Activated CD4-positive, alpha-beta T cell treated with anti-CD3 and anti-CD28 coated beads for 4 hours (primary cell): Measurements from ENCODE around the gene MACROD1.

Experiments used
- DNase-seq, 2 donors: peaks; one replicate each; pipeline ENCODE4 v3.0.0-alpha.2; 2020

Gene MACROD1

GRCh38 chr11:64152841-64153691 is 12.8 kb downstream of the MACROD1 start:
- peak; percentile 63 to 72 for DNase-seq

DNA sequence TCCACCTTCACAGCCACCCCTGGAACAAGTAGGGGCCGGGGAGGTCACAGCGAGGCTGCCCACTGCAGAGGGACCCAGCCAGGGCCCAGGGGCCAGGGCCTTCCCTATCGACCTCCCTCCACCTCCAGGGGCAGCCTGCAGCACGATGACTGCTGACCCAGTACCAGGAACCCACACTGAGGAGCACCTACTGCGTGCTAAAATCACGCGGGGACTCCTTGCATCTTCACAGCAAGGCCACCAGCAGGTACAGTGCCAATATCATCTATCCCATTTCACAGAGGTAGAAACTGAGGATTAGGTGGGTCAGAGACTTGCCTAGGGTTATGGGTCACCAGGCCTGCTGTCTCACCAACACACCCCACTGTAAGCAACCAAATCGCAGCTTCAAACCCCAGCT is 14.6 kb downstream of the MACROD1 start:
- no peak for DNase-seq

GRCh38 chr11:64150481-64151239 is 15.3 kb downstream of the MACROD1 start:
- DNase-seq = no peak

DNA sequence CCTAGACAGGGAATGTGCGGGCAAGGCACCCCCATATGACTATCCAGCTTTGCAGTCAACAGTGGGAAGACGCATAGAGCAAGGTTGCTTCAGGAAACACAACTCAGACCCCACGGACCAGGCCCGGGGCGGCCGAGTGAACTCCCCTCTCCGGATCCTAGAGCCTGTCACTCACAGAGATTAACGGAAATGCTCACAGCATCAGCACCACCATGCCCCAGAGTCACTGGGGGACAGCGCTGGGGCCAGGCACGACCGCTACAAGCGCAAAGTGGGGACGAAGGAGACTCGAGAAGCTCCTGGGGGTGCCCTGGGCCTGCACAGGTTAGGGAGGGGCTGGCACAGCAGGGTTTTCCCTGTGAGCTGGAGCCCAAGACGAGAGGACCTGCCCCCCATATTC is 15.9 kb downstream of the MACROD1 start:
- DNase-seq = no peak

DNA sequence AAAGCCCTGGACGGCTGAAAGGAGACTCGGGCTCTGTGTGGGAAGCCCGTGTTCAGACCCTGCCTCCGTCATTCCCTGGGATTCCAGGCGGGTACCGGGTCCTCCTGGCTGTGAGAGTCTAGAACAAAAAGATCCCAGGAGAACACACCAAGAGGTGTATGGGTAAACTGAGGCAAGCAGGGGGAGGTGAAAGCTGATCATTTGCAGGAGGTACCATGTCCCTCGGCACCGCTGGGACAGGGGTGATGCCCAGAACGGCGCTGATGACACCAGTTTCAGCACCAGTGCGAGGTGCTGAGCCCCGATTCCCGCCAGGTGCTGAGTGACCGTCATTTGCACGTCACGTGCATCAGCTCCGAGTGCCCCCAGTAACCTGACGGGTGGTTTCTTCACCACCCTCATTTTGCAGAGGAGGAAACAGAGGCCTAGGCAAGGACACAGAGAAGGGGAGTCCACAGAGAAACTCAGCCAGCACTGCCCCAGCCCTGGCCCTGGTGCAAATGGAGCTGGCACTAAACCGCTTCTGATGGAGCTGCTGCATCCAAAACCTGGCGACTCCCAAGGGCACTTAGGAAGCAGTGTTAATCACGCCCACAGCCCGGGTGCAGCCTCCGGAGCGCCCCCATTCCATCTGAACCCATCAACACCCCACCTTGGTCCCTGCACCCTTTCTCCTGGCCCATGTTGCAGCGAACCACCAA is 16.8 kb downstream of the MACROD1 start:
- DNase-seq = no peak

DNA sequence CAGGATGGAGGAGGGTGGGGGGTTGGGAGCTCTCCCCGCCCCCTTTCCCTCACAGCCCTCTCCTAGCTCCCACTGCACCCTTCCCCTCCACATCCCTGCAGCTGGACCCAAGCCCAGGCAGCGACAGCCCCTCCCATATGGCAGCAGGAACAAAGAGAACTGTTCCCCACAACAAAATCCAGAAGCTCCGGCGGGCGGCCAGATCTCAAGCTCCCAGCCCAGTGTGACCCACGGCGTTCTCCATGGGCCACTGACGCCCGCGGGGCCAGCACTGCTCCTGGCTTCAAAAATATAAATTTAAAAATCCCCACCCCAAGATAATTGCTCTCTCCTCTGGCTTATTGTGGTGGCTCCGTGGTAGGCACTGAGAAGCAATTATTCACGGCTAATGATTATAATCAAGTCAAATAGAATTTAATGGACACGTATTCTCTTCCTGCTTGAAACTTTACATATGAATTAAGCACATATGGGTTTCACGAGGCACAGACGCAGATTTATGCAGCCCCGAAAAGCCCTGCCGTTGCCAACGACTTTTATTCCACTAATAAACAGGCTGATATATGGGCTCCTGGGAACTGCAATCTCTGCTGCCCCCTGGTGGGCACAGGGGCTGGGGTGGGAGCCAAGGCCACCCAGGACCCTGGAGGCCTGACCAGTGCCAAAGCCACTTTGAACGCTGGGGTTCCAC is 17.5 kb downstream of the MACROD1 start:
- DNase-seq = peak; percentile 65 to 73

DNA sequence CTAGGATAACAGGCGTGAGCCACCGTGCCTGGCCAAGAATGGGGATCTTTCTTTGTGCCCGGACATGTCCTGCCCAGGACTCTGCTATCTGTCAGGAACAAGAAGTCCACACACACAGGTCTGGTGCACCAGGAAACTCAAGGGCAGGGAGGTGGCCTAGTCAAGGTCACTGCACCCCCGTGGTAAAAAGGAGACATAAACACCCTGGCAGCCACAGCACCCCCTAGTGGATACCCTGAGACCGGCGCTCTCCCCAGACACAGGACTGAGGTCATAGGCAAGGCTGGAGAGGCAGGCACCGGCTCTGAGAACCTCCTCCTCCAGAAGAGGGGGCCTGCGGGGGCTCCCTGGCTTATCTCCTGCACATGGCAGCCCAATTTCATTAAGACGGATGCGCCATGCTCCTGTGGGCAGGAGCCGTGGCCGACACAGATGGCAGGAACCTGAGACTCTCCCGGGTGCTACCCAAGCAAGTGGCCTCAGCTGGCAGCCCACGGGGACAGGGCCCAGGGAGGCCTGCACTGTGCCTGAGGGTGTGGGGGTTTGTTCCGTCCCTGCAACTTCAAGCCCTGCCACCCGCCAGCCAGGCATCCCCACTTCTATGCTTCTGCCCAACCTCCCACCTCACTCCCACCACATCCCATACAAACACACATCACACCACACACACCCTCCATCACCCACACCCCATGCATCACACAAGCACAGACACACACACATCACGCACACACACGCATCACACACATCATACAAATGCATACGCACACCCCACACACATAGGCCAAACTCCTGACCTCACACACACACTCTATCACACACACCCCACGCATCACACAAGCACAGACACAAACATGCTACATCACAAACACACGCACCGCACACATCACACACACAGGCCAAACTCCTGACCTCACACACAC is 19.6 kb downstream of the MACROD1 start:
- DNase-seq = peak; percentile 54 to 65

- DNase-seq = no peak
Observed at GRCh38 chr11:64144587-64145472, 21.1 kb downstream of the MACROD1 start.

DNA sequence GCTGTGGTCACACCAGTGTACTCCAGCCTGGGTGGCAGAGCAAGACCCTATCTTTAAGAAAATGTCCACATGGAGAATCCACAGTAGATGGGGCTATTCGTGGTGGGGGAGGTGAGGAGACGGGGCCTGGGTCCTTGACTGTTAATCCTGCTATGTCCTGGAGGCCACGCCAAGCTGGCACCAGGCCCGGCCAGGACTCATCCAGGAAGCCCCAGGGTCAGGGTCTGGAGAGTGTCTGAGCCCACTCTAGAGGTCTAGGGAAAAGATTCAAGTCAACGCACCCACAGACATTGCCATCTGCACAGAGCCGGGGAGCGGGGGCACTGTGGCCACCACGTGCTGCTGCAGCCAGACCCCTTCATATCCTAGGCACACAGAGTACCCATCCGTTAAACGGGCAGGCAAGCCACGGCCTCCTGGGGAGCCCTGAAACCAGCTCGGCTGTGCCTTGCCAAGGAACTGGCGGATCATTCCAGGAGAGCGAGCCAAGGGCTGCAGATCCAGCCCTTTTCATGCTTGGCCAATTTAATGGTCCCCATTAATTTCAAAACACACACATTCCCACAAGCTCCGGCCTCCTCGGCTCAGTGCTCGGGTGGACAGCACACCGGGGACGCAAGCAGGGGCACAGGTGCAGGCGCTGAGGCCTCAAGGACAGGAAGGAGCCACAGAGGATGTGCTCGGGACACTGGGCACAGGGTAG is 24.7 kb downstream of the MACROD1 start:
- no peak for DNase-seq

- DNase-seq = no peak
Observed at GRCh38 chr11:64140082-64140481, 25.8 kb downstream of the MACROD1 start.

- no peak for DNase-seq
Observed at GRCh38 chr11:64139049-64139448, 26.9 kb downstream of the MACROD1 start.

- DNase-seq = no peak
Observed at GRCh38 chr11:64138398-64138797, 27.5 kb downstream of the MACROD1 start.

- no peak for DNase-seq
Observed at GRCh38 chr11:64136765-64137441, 29.0 kb downstream of the MACROD1 start.

DNA sequence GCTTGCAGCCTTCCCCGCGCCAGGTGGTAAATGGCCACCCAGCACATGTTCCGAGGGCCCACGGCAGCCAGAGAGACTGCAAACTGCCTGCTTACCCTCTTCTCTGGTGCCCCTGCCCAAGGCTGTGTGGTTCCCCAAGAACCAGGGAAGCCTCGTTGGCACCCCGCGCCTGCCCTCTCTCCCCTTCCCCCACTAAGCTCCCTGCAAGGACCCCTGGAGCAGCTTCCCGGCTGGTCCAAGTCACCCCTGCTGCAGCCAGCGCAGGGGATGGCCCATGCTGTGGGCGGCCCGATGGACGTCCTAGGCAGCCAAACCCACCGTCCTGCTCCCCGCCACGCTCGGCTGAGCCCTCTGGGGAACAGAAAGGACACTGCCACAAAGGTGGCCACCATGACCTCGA is 30.2 kb downstream of the MACROD1 start:
- DNase-seq = no peak

- no peak for DNase-seq
Observed at GRCh38 chr11:64134963-64135362, 30.9 kb downstream of the MACROD1 start.

DNA sequence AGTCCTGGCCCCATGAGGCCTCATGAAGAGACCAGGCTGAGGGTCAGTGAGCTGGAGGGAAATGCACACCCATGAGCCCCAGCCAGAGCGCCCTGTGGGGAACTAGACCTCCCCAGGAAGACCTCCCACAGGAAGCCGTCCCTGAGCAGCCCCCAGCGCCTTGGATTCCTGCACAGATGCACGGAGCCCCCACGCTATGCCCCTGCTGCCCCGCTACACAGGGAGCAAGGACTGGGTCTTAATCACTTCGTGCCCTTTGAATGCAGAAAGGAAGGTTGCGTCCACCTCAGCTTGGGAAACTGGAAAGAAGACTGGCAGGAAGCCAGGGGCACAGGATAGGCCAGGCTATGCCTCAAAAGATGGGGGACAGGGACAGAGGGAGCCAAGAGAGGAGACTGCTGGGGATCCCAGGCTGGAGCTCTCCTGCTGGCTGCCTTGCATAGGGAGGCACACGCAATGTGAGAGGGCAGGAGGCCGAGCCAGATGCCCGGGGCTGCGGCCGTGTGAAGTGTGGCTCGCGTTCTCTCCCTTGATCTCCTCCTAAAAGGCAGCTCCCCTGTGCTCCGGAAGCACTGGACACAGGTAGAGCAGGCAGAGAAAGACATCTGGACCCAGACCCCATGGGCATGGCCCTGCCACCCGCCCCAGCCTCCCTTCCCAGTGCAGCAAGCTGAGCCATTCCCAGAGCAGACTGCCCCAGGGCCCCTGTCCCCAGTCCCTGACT is 32.8 kb downstream of the MACROD1 start:
- DNase-seq = no peak

DNA sequence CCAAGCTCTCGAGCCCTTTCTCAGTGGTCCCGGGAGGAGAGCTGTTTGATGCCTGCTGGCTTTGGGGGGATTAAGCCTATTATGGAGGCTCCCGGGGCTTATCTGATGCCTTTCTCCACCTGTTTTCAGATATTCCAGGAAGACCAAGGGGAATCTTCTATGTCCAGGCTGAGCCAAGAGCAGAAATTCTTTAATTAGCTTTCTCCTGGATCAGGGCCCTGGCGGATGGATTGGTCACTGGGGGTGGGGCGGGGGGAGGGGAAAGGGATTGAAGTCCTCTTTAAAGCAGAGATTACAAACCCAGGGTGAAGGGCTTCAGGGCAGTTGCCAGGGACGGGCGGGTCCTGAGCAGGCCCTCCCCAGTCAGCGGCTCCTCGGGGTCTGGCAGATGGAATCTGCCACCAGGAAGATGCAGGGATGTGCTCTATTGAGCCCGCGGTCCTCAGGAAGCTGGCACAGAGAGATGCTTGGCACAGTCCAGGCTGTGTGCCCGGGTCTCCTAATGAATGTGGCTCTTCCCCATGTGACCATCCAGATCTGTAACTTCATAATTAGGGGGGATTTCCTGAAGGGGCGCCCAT is 33.6 kb downstream of the MACROD1 start:
- no peak for DNase-seq

DNA sequence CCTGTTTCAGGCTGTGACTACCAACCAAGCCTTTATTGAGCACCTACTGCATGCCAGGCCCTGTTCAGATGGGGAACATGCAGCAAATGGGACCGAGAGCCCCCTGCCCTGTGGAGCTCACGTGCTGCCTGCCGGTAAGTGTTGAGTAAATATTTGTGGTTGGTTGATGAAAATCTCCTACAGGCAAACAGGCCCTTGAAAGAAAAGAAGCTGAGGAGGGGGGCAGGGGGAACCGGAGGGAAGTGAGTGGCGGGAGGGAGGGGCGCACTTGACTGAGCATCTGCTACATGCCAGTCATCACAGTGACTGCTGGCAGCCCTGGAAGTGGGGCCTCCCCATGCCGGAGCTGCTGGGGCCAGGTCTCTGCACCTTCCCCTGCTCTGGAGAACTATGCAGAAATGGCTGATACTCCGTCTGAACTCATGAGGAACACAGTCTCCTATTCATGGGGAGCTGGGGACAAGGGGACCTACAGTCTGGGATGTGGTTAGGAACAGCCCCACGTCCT is 34.2 kb downstream of the MACROD1 start:
- DNase-seq = no peak
